HepG2 (cell line): ENCODE data around the gene CFD. TPM values are rescaled to one million over a fixed set of nuclear protein-coding genes. Genes with fewer than 3 reads are reported as not detected.
A peak's percentile ranks its signal among the peaks of the same experiment; 100 is the strongest.

Source experiments
- AHDC1 ChIP-seq: sonication (generic); formaldehyde crosslinking; IDR thresholded peaks from 2 replicates; pipeline ENCODE4 v1.5.1; 2020; ENCODE audit warnings: mild to moderate bottlenecking, missing genetic modification reagents, borderline replicate concordance
- BATF2 ChIP-seq: sonication (generic); formaldehyde crosslinking; IDR thresholded peaks from 2 replicates; pipeline ENCODE4 v1.8.0; 2022; ENCODE audit warnings: mild to moderate bottlenecking, missing genetic modification reagents, moderate library complexity
- ETS1 ChIP-seq: sonication (generic); formaldehyde crosslinking; IDR thresholded peaks from 2 replicates; pipeline ENCODE4 v1.4.0; 2020; ENCODE audit warnings: missing genetic modification reagents
- GABPA ChIP-seq, 2 experiments: IDR thresholded peaks; 2 replicates each; pipeline ENCODE4 v1.6.1; 2011 to 2016; ENCODE audit warnings: low read depth in 2 of 2, low read length in 1 of 2, missing biosample characterization in 1 of 2, missing genetic modification characterization in 1 of 2
- NPAS2 ChIP-seq: sonication (generic); formaldehyde crosslinking; IDR thresholded peaks from 2 replicates; pipeline ENCODE4 v1.8.0; 2022; ENCODE audit warnings: mild to moderate bottlenecking, missing genetic modification reagents, borderline replicate concordance
- SP1 ChIP-seq, 2 experiments: fragments of 450-650 bp in 1 of 2; sonication (generic) in 1 of 2; formaldehyde crosslinking in 1 of 2; IDR thresholded peaks; 2 replicates each; pipeline versions ENCODE4 v1.4.0 to v1.6.1; 2016 to 2020; ENCODE audit warnings: missing genetic modification reagents in 1 of 2
- TEAD3 ChIP-seq: optimal IDR thresholded peaks from 2 replicates; pipeline ENCODE3; 2016; ENCODE audit warnings: borderline replicate concordance
- THAP9 ChIP-seq: sonication (generic); formaldehyde crosslinking; IDR thresholded peaks from 2 replicates; pipeline ENCODE4; 2020; ENCODE audit warnings: missing genetic modification reagents, mild to moderate bottlenecking, borderline replicate concordance
- TOPORS ChIP-seq: sonication (generic); formaldehyde crosslinking; IDR thresholded peaks from 2 replicates; pipeline ENCODE4 v1.8.0; 2023; ENCODE audit warnings: mild to moderate bottlenecking, missing genetic modification reagents
- ZBTB37 ChIP-seq: sonication (generic); formaldehyde crosslinking; IDR thresholded peaks from 2 replicates; pipeline ENCODE4 v1.4.0; 2020; ENCODE audit warnings: mild to moderate bottlenecking, missing genetic modification reagents
- ZFP90 ChIP-seq: sonication (generic); formaldehyde crosslinking; IDR thresholded peaks from 2 replicates; pipeline ENCODE4 v1.8.0; 2022; ENCODE audit warnings: missing genetic modification reagents, mild to moderate bottlenecking, inconsistent platforms, borderline replicate concordance
- ZMAT5 ChIP-seq: sonication (generic); formaldehyde crosslinking; IDR thresholded peaks from 2 replicates; pipeline ENCODE4 v1.5.0; 2020; ENCODE audit warnings: mild to moderate bottlenecking, low read depth, missing genetic modification reagents, borderline replicate concordance
- ZNF678 ChIP-seq: sonication (generic); formaldehyde crosslinking; IDR thresholded peaks from 2 replicates; pipeline ENCODE4 v1.4.0; 2020; ENCODE audit warnings: mild to moderate bottlenecking, missing genetic modification reagents
- polyA plus RNA-seq, 8 experiments: library from polyadenylated mRNA; depleted of rRNA in 3 of 8; stranded (reverse) in 7 of 8; unstranded in 1 of 8; fragments of >200 nt; fragmentation: Illumina TruSeq in 4 of 8; extraction: Trizol in 4 of 8; gene quantifications; 2 replicates each; pipeline versions ENCODE4 v1.2.1 to v1.2.3, GENCODE V29; 2011 to 2016; ENCODE audit warnings: low read depth in 4 of 8, missing spikeins in 1 of 8, mixed read lengths in 1 of 8; ENCODE audit not compliant: insufficient read depth in 1 of 8
- total RNA-seq, 5 experiments: library from RNA; depleted of rRNA; stranded (reverse); fragments of >200 nt; fragmentation: Illumina TruSeq; extraction: Trizol; gene quantifications; 2 replicates each; pipeline ENCODE4 v1.2.3, GENCODE V29; 2016; ENCODE audit warnings: low read depth in 1 of 5

CFD gene
- total and polyA plus RNA-seq, 2 of the 13 experiments (the other 11 are each of a cell fraction or from before 2014, with no cell fraction given): 2.3 to 4.6 TPM

- TF ChIP-seq THAP9 (CRISPR knock-in tag): 0 out of 2 replicates have a peak, but pooled peaks have one; percentile 15
- no peak for TF ChIP-seq GABPA (IDR thresholded peaks at IDR 0.05; ENCODE audit: low read depth, low read length)
- TF ChIP-seq GABPA (CRISPR knock-in tag; IDR thresholded peaks at IDR 0.05; ENCODE audit: low read depth): no peak
- no peak for TF ChIP-seq AHDC1 (CRISPR knock-in tag)
- no peak for TF ChIP-seq TOPORS (CRISPR knock-in tag)
- TF ChIP-seq ZBTB37 (CRISPR knock-in tag): no peak
- no peak for TF ChIP-seq NPAS2 (CRISPR knock-in tag)
- no peak for TF ChIP-seq BATF2 (CRISPR knock-in tag)
- no peak for TF ChIP-seq ZFP90
- TF ChIP-seq ETS1 (CRISPR knock-in tag): no peak
- no peak for TF ChIP-seq SP1 (IDR thresholded peaks at IDR 0.05)
- TF ChIP-seq SP1 (CRISPR knock-in tag; IDR thresholded peaks at IDR 0.05): no peak
- TF ChIP-seq ZNF678 (CRISPR knock-in tag): no peak
- TF ChIP-seq TEAD3 (CRISPR knock-in tag): no peak
- TF ChIP-seq ZMAT5 (CRISPR knock-in tag): no peak
Observed at GRCh38 chr19:831407-832369, 27.8 kb upstream of the CFD start (continued).
